SH-SY5Y (cell line): ENCODE results near the gene CFAP99.

Experiments used
- GATA2 ChIP-seq: IDR thresholded peaks from 2 replicates; pipeline ENCODE4 v1.6.1; 2011; ENCODE audit warnings: mild to moderate bottlenecking, low read depth, low read length
- GATA3 ChIP-seq: IDR thresholded peaks from 2 replicates; pipeline ENCODE4 v1.6.1; 2011; ENCODE audit warnings: low read depth, mild to moderate bottlenecking, low read length, moderate library complexity

Gene CFAP99

GRCh38 chr4:2427383-2428334, 8.9 kb downstream of the CFAP99 start:
- no peak for TF ChIP-seq GATA2
- no peak for TF ChIP-seq GATA3

- no peak for TF ChIP-seq GATA2
- TF ChIP-seq GATA3, result no peak
Observed at GRCh38 chr4:2428496-2429213, 9.9 kb downstream of the CFAP99 start.

GRCh38 chr4:2432004-2432403, 13.2 kb downstream of the CFAP99 start:
- no peak for TF ChIP-seq GATA2
- TF ChIP-seq GATA3, result no peak

GRCh38 chr4:2432991-2433530, 14.3 kb downstream of the CFAP99 start:
- TF ChIP-seq GATA3, result no peak
- TF ChIP-seq GATA2, result no peak

- no peak for TF ChIP-seq GATA2
- TF ChIP-seq GATA3, result no peak
Observed at GRCh38 chr4:2433609-2434350, 15.0 kb downstream of the CFAP99 start.

- TF ChIP-seq GATA3 (no peak), GATA2 (no peak)
Observed at GRCh38 chr4:2434420-2434819, 15.7 kb downstream of the CFAP99 start.

DNA sequence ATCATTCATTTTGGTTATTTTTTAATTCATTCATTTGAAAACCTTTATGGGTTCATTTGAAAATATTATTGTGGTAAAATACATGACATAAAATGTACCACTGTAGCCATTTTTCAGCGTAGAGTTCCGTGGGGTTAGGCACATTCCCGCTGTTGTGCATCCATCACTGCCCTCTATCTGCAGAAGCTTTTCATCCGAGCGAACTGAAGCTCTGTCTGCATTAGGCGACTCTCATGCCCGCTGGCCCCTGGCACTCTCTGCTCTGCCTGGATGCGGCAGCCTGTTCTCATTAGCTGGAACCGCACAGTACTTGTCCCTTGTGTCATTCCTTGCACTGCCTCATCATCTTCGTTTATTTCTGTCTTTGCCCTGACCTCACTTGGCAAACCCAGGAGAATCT, 17.5 kb downstream of the CFAP99 start:
- TF ChIP-seq GATA3 (no peak), GATA2 (no peak)

- TF ChIP-seq GATA2 (no peak), GATA3 (no peak)
Observed at GRCh38 chr4:2436761-2437474, 18.2 kb downstream of the CFAP99 start.

- no peak for TF ChIP-seq GATA3
- TF ChIP-seq GATA2, result no peak
Observed at GRCh38 chr4:2437475-2438215, 18.9 kb downstream of the CFAP99 start.

- TF ChIP-seq GATA3, result no peak
- no peak for TF ChIP-seq GATA2
Observed at GRCh38 chr4:2438822-2439718, 20.3 kb downstream of the CFAP99 start.

DNA sequence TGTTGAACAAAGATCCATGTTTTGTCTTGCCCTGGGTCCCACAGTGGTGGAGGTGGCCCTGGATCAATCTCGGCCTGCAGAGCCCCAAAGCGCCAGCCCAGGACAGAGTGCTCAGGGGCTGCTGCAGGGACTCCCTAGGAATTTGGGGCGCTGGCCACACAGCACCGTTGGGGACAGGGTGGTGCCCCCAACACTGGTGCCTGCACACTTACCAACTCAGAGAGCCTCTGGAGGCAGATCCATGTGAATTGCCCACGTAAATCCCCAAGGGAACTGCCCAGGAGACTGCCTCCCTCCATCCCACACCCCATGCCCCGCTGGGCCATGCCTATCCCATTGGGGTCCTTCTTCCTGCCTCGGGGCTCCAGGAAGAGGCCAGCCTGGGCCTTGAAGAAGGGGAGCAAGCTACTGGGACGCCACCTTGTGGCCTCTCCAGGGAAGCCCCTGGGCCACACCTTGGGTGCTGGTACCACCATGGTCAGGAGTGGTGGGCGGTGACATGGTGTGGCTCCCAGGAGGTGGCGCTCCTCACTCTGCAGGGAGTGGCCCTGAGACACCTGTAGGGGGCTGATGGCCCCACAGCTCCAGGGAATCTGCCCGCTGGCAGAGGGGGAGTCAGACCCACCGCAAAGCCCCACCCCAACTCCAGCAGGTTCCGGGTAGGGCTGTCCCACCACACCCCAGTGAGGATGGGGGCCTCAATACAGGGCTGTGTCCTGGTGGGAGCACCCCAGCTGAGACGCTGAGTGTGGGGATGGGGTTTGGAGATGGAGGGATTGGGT, 22.8 kb downstream of the CFAP99 start:
- TF ChIP-seq GATA2 (no peak), GATA3 (no peak)
